ENCODE measurements around the gene PHF2. TPM values are rescaled to one million over a fixed set of nuclear protein-coding genes. Genes with fewer than 3 reads are reported as not detected.

The PHF2 gene
- total and polyA plus RNA-seq, 5 experiments from 2014 or later = 0.84 to 35.5 (median 2.3) TPM

- Mint-ChIP-seq H3K27me3 (no peaks in the 10 kb centered on the region), H3K36me3 (peaks cover 6 to 73% (median 40%) of the 10 kb centered on the region in 3 donors), H3K4me1 (peaks cover 0 to 6% (median 2%) of the 10 kb centered on the region in 4 donors), H3K4me3 (no peak overlapping the region), H3K27ac (peak overlapping the region in 1 of 10 donors; percentile 27), H3K9me3 (peaks cover 0 to 7% (median 2%) of the 10 kb centered on the region in 9 donors)
- no peak for ATAC-seq
- POLR2A ChIA-PET = no interaction called here
- no peak for DNase-seq
Observed at GRCh38 chr9:93642961-93643360, 66.6 kb downstream of the PHF2 start.

- H3K27ac Mint-ChIP-seq = peak overlapping the region in 2 of 10 donors; percentile 37 to 75
- no peaks in the 10 kb centered on the region for H3K27me3 Mint-ChIP-seq
- DNase-seq (peak in 1 of 10 donors; percentile 49), ATAC-seq (no peak)
- peaks cover 0 to 67% (median 27%) of the 10 kb centered on the region in 3 donors for H3K36me3 Mint-ChIP-seq
- no peak overlapping the region for H3K4me3 Mint-ChIP-seq
- peaks cover 0 to 4% (median under 1%) of the 10 kb centered on the region in 4 donors for H3K4me1 Mint-ChIP-seq
- no peaks in the 10 kb centered on the region for H3K9me3 Mint-ChIP-seq
- POLR2A ChIA-PET = interaction anchor here (0.7 to 1.0 kb wide), 2 partner anchors 11 to 16 kb away, joined by 3 to 4 read pairs; no protein-coding TSS in a partner anchor
Observed at GRCh38 chr9:93644397-93645088, 68.2 kb downstream of the PHF2 start.

GRCh38 chr9:93645149-93645889, 68.9 kb downstream of the PHF2 start:
- Mint-ChIP-seq H3K27ac (no peak overlapping the region), H3K4me3 (no peak overlapping the region), H3K36me3 (peaks cover 0 to 60% (median 21%) of the 10 kb centered on the region in 3 donors), H3K9me3 (no peaks in the 10 kb centered on the region), H3K4me1 (peaks cover 0 to 3% (median under 1%) of the 10 kb centered on the region in 4 donors), H3K27me3 (no peaks in the 10 kb centered on the region)
- ATAC-seq = no peak
- DNase-seq = peak in 1 of 10 donors; percentile 61
- POLR2A ChIA-PET = no interaction called here

GRCh38 chr9:93645921-93646639, 69.7 kb downstream of the PHF2 start:
- POLR2A ChIA-PET = no interaction called here
- ATAC-seq = no peak
- Mint-ChIP-seq H3K36me3 (peaks cover 0 to 54% (median 15%) of the 10 kb centered on the region in 3 donors), H3K9me3 (no peaks in the 10 kb centered on the region), H3K4me1 (peaks cover 0 to 2% (median under 1%) of the 10 kb centered on the region in 4 donors), H3K27me3 (no peaks in the 10 kb centered on the region), H3K27ac (peak overlapping the region in 1 of 10 donors; percentile 22), H3K4me3 (no peak overlapping the region)
- peak in 1 of 10 donors; percentile 31 for DNase-seq

- H3K4me3 Mint-ChIP-seq = no peak overlapping the region
- DNase-seq = peak in 1 of 10 donors; percentile 38
- H3K27me3 Mint-ChIP-seq = no peaks in the 10 kb centered on the region
- no peak for ATAC-seq
- H3K27ac Mint-ChIP-seq = peak overlapping the region in 2 of 10 donors; percentile 22 to 39
- no peaks in the 10 kb centered on the region for H3K9me3 Mint-ChIP-seq
- H3K4me1 Mint-ChIP-seq = peaks cover 0 to 4% (median under 1%) of the 10 kb centered on the region in 4 donors
- POLR2A ChIA-PET = no interaction called here
- H3K36me3 Mint-ChIP-seq = peaks cover 0 to 55% (median 11%) of the 10 kb centered on the region in 3 donors
Observed at GRCh38 chr9:93646640-93647178, 70.3 kb downstream of the PHF2 start.

- POLR2A ChIA-PET = no interaction called here
- Mint-ChIP-seq H3K9me3 (no peaks in the 10 kb centered on the region), H3K36me3 (peaks cover 0 to 58% (median 9%) of the 10 kb centered on the region in 3 donors)
Observed at GRCh38 chr9:93648181-93648580, 71.8 kb downstream of the PHF2 start.

GRCh38 chr9:93648836-93649235, 72.5 kb downstream of the PHF2 start:
- Mint-ChIP-seq H3K4me1 (peaks cover 0 to 8% (median under 1%) of the 10 kb centered on the region in 4 donors), H3K36me3 (peaks cover 0 to 55% (median 9%) of the 10 kb centered on the region in 3 donors), H3K9me3 (no peaks in the 10 kb centered on the region), H3K27me3 (no peaks in the 10 kb centered on the region), H3K4me3 (no peak overlapping the region), H3K27ac (no peak overlapping the region)
- peak in 1 of 10 donors; percentile 44 for DNase-seq
- POLR2A ChIA-PET = no interaction called here
- ATAC-seq = no peak

More at GRCh38 chr9:93648181-93648580, 71.8 kb downstream of the PHF2 start:
- H3K4me3 Mint-ChIP-seq = no peak overlapping the region
- H3K4me1 Mint-ChIP-seq = peaks cover 0 to 6% (median under 1%) of the 10 kb centered on the region in 4 donors
- no peak overlapping the region for H3K27ac Mint-ChIP-seq
- DNase-seq = peak in 1 of 10 donors; percentile 15
- no peak for ATAC-seq
- H3K27me3 Mint-ChIP-seq = no peaks in the 10 kb centered on the region

- H3K27ac Mint-ChIP-seq = no peak overlapping the region
- H3K36me3 Mint-ChIP-seq = peaks cover 0 to 49% (median 12%) of the 10 kb centered on the region in 3 donors
- no peak for ATAC-seq
- POLR2A ChIA-PET = no interaction called here
- H3K4me1 Mint-ChIP-seq = peaks cover 0 to 6% (median 0%) of the 10 kb centered on the region in 4 donors
- H3K9me3 Mint-ChIP-seq = no peaks in the 10 kb centered on the region
- no peak overlapping the region for H3K4me3 Mint-ChIP-seq
- H3K27me3 Mint-ChIP-seq = no peaks in the 10 kb centered on the region
- DNase-seq = peak in 2 of 10 donors; percentile 3 to 23
Observed at GRCh38 chr9:93649610-93650261, 73.4 kb downstream of the PHF2 start.

- POLR2A ChIA-PET = interaction anchor here (0.6 kb wide), 1 partner anchor 1084 kb away, joined by 4 read pairs; no protein-coding TSS in a partner anchor
Observed at GRCh38 chr9:93650448-93650847, 74.1 kb downstream of the PHF2 start.

GRCh38 chr9:93651521-93651950, 75.2 kb downstream of the PHF2 start:
- ATAC-seq = no peak
- H3K9me3 Mint-ChIP-seq = no peaks in the 10 kb centered on the region

More at GRCh38 chr9:93650448-93650847, 74.1 kb downstream of the PHF2 start:
- H3K4me3 Mint-ChIP-seq = no peak overlapping the region
- H3K4me1 Mint-ChIP-seq = peaks cover 0 to 6% (median 0%) of the 10 kb centered on the region in 4 donors
- no peaks in the 10 kb centered on the region for H3K27me3 Mint-ChIP-seq
- H3K27ac Mint-ChIP-seq = no peak overlapping the region
- no peaks in the 10 kb centered on the region for H3K9me3 Mint-ChIP-seq
- DNase-seq = peak in 1 of 10 donors; percentile 22
- ATAC-seq = no peak
- peaks cover 0 to 47% (median 12%) of the 10 kb centered on the region in 3 donors for H3K36me3 Mint-ChIP-seq

GRCh38 chr9:93652604-93653592, 76.5 kb downstream of the PHF2 start:
- Mint-ChIP-seq H3K4me3 (no peak overlapping the region), H3K4me1 (peaks cover 0 to 8% (median 0%) of the 10 kb centered on the region in 4 donors), H3K27me3 (no peaks in the 10 kb centered on the region), H3K9me3 (no peaks in the 10 kb centered on the region), H3K36me3 (peaks cover 0 to 38% (median 9%) of the 10 kb centered on the region in 3 donors), H3K27ac (peak overlapping the region in 1 of 10 donors; percentile 67)
- POLR2A ChIA-PET = no interaction called here
- ATAC-seq (no peak), DNase-seq (peak in 1 of 10 donors; percentile 59)

More at GRCh38 chr9:93651521-93651950, 75.2 kb downstream of the PHF2 start:
- POLR2A ChIA-PET = no interaction called here
- peaks cover 0 to 42% (median 12%) of the 10 kb centered on the region in 3 donors for H3K36me3 Mint-ChIP-seq
- H3K27ac Mint-ChIP-seq = peak overlapping the region in 1 of 10 donors; percentile 56
- H3K27me3 Mint-ChIP-seq = no peaks in the 10 kb centered on the region
- H3K4me1 Mint-ChIP-seq = peaks cover 0 to 6% (median 0%) of the 10 kb centered on the region in 4 donors
- no peak overlapping the region for H3K4me3 Mint-ChIP-seq
- DNase-seq = peak in 1 of 10 donors; percentile 14

Data from naive thymus-derived CD8-positive, alpha-beta T cell (primary cell).